Measurements from ENCODE around the gene NLRP10. TPM values are rescaled to one million over a fixed set of nuclear protein-coding genes. Genes with fewer than 3 reads are reported as not detected.

The NLRP10 gene
- polyA plus RNA-seq, 3 donors = not detected

GRCh38 chr11:7974668-7975067 is 9.4 kb upstream of the NLRP10 start:
- DNase-seq = no peak

DNA sequence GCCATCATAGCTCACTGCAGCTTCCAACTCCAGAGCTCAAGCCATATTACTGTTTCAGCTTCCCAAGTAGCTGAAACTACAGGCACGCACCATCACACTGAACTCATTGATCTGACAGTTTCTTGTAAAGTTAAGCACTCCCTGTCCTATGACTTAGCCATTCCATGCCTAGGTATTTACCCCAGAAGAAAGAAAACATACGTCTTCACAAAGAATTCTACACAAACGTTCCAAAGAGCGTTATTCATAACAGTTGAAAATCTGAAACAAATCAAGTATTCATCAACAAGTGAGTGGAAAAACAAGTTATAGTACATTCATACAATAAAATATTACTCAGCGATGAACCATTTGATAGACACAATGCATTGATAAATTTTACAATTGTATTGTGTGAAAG is 7.8 kb upstream of the NLRP10 start:
- no peak for DNase-seq

DNA sequence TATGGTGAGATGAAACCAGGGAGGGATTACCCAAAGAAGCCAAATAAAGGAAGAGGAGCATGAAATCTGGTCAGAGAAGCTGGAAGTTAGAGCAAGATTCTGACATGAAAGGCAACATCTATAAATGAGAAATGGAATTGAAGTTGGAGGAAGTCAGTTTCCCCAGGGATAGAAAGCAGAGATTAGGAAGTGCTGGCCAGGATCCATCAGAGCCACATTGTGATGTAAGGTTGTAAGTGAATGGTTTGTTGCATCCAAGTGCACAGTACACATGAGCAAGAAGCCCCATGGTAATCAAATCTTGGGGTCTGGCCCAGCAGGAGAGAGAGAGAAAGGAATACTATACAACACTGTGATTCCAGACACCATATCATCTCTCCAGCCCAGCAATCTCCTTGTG is 6.6 kb upstream of the NLRP10 start:
- no peak for DNase-seq

- DNase-seq = no peak
Observed at GRCh38 chr11:7969756-7970646, 4.8 kb upstream of the NLRP10 start.

DNA sequence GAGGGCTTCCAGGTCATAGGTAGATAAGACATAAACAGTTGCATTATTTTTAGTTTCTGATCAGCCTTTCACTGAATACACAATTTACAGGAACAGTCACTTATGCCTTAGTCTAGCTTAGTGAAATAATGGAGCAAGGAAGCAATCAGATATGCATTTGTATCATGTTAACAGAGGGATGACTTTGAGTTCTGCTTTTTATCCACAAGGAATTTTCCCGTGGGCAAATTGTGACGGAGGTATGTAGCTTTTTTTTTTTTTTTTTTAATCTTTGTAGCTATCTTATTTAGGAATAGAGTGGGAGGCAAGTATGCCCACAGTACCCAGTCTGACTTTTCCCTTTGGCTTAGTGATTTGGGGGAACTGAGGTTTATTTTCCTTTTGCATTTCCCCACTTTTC is 3.4 kb upstream of the NLRP10 start:
- no peak for DNase-seq

- DNase-seq = no peak
Observed at GRCh38 chr11:7967826-7968225, 2.6 kb upstream of the NLRP10 start.

DNA sequence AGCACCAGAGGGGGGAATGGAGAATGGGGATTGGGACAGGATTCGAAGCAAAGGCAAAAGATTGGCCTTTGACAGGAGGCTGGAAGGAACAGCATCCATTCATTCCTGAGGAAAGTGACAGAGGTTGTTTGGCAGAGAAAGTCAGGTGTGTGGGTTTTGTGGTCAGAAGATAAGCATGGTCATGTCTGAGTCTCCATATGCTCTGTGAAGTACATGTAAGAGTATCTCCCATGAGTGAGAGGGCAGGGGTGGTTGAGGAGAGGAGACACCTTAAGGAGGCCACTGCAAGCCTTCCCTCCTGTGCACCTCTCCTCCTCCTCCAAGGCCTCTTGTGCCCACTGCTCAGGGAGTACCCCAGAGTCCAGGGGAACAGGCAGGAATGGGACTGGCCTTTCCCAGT is 1.9 kb upstream of the NLRP10 start:
- DNase-seq = no peak

GRCh38 chr11:7964873-7965272 is 374 bp downstream of the NLRP10 start:
- no peak for DNase-seq

DNA sequence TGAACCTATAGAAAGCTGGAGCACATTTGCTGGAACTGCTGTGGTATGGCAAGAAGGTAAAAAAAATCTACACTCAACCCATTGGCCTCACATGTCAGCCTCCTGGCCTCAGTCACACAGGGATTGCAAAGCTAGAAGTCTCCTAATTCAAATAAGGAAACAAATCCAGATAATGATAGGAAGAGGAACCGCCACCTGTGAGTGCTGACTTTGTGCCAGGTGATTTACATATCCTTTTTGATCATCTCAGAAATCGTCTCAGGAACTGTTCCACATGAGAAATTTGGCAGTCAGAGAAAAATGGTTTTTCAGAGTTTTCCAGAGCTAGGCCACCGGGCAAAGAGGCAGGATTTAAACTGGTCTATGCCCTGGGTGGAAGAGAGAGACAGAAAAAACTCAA is 986 bp downstream of the NLRP10 start:
- no peak for DNase-seq

DNA sequence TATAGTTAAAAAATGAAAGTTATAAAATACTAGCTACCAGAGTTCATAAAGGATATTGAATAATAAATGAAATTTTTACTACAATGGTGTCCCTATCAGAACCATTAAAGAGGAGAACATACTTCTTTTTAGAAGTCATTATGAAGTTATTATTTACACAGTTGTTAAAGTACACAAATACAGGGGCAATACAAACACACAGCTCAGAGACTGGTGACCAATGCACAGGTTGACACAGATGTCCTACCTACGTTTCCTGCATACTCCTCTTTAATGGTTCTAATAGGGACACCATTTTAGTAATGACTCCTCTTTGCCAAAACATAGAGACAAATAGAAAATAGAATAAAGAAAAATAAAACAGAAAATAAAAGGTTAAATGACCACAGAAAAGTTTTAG is 10.1 kb downstream of the NLRP10 start:
- no peak for DNase-seq

DNA sequence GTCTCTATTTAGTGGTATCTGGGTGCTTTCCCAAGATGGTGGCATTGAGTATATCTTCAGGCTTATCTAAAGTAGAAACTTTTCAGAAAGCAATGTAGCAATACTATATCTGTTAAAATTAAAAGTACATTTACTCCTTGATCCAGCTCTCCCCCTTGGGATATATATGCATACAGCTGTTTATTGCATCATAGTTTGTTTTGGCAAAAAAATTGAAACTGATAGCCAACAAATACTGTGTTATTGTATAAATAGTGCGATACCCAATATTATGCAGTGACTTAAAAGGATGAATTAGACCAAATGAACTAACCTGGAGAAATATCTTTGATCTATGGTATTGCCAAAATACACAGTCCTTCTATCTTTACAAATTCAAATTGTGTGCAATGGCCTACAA is 15.3 kb downstream of the NLRP10 start:
- DNase-seq = no peak

GRCh38 chr11:7944123-7944522 is 21.1 kb downstream of the NLRP10 start:
- DNase-seq = no peak

GRCh38 chr11:7941608-7942007 is 23.6 kb downstream of the NLRP10 start, which contains the start of gene OR10A3:
OR10A3 (minus strand) TSS chr11:7941708; CDS start chr11:7939520, 2,188 bp downstream.
- DNase-seq = no peak

- no peak for DNase-seq
Observed at GRCh38 chr11:7941146-7941545, 24.1 kb downstream of the NLRP10 start.

GRCh38 chr11:7936615-7937014 is 28.6 kb downstream of the NLRP10 start:
- DNase-seq = no peak

DNA sequence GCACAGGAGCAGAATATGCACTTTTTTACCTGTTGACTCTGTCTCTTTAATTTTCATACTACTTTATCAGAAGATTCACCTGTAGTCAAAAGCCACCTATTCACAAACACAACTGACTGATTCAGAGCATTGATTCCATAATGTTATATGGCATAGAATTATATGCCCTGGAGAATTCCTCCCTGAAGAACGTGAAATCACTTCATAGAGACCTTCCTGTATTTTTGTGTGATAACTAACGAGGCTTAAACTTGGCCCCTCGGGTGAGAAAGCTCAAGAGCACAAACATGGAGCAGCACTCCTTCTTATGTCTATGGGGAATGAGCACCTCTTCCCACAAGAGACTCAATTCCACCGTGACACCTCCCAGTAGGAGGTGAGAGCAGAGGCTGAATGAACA is 34.1 kb downstream of the NLRP10 start, which contains the start of gene OR10A6:
Gene OR10A6, minus strand, starts transcription at position 101 of the 400 bp plus-strand sequence. CDS start 2,606 bp downstream, outside the sequence.
- no peak for DNase-seq

DNA sequence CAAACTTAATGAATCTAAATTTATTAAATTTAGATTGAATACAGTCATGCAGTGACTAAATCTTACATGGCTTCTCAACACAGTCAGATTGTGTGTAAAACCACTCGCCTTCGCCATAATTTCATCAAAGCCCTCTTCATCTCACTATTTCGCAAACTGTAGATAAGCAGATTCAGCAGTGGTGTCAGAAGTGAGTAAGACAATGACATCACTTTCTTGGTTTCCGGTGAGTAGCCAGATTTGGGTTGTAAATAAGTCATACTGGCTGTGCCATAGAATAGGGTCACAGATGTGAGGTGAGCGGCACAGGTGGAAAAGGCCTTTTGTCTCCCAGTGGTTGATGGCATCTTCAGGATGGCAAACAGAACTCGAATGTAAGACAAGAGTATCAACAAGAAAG is 37.6 kb downstream of the NLRP10 start:
- DNase-seq = no peak

GRCh38 chr11:7924536-7924935 is 40.7 kb downstream of the NLRP10 start:
- DNase-seq = no peak

DNA sequence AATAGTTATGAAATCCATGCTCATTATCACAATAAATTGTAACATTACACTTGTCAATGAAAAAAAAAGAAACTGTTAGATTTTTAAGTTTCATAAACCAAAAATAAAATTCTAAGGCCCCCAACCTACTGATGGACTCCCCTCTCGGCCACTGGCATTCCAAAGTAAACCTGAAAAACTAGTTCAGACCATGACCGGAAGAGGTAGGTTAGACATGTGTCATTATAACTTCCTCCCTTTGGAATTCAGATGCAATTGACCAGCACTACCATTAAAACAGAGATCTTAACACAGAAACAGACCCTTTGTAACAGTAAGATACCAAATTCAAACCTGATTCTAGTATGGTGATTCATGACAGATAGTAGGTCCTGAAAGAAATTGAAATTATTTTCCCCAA is 47.1 kb downstream of the NLRP10 start:
- no peak for DNase-seq
